HG03045 (cell line): ENCODE measurements around the gene SETX.

Source experiments
- ATAC-seq: cut with Tn5 transposase; IDR thresholded peaks from one replicate; pipeline ENCODE4 v1.9.1; 2021; ENCODE audit warnings: mild to moderate bottlenecking, moderate library complexity; ENCODE audit not compliant: unreplicated experiment

The SETX gene

GRCh38 chr9:132224645-132225044, 130.1 kb downstream of the SETX start:
- no peak for ATAC-seq

GRCh38 chr9:132221941-132222340, 132.8 kb downstream of the SETX start:
- no peak for ATAC-seq

GRCh38 chr9:132218208-132218607, 136.6 kb downstream of the SETX start:
- no peak for ATAC-seq

GRCh38 chr9:132216861-132217619, 137.7 kb downstream of the SETX start:
- ATAC-seq: no peak

- no peak for ATAC-seq
Measured at GRCh38 chr9:132214027-132214622, 140.7 kb downstream of the SETX start.

- no peak for ATAC-seq
Measured at GRCh38 chr9:132211570-132211969, 143.2 kb downstream of the SETX start.
